Hepatocyte (in vitro differentiated cells): Measurements from ENCODE around the gene CAPN11.

Source experiments
- EZH2 ChIP-seq: fragments of 200-600 bp; sonication (generic); IDR thresholded peaks from 2 replicates; pipeline ENCODE4 v1.6.1; 2016; ENCODE audit warnings: antibody characterized with exemption, mild to moderate bottlenecking, borderline replicate concordance
- EZH2phosphoT487 ChIP-seq: fragments of 200-600 bp; sonication (generic); IDR thresholded peaks from one replicate; pipeline ENCODE4 v1.6.1; 2018; ENCODE audit warnings: antibody characterized with exemption, mild to moderate bottlenecking, low read depth, moderate library complexity; ENCODE audit not compliant: unreplicated experiment, severe bottlenecking
- TF ChIP-seq, protein P1 (sequence below): fragments of 200-600 bp; sonication (generic); IDR thresholded peaks from 2 replicates; pipeline ENCODE4 v1.5.1; 2016; ENCODE audit warnings: antibody characterized with exemption, mild to moderate bottlenecking; ENCODE audit not compliant: poor library complexity

DNA sequence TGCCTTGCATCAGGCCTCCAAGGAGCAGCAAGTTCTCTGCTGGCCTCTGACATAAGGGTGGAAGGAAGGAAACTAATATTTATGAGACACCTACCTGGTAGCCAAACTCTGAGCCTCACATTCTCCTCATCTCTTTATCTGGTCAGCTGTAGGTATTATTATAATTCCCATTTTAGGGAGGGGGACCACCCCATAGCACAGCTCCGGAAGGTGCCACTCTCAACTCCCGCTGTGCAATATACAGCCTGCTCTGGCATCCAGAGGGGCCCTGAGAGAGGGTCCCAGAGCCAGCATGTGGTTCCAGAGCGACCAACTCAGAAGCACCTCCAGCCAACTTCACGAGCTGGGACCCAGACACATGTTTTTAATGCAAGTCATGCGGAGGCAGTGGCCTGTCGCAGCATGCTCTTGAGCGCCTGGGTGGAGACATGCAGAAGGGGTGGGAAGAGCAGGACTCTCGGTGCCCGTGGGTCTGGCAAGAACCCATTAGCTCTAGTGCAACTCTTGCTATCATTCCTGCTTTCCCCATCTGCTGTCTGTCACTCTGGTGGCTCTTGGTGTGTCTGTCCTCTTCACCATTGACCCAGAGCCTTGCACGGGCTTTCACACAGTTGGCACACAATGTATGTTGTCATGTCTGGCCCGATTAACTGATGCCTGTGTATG is 43.2 kb downstream of the CAPN11 start:
- TF ChIP-seq, protein P1, sequence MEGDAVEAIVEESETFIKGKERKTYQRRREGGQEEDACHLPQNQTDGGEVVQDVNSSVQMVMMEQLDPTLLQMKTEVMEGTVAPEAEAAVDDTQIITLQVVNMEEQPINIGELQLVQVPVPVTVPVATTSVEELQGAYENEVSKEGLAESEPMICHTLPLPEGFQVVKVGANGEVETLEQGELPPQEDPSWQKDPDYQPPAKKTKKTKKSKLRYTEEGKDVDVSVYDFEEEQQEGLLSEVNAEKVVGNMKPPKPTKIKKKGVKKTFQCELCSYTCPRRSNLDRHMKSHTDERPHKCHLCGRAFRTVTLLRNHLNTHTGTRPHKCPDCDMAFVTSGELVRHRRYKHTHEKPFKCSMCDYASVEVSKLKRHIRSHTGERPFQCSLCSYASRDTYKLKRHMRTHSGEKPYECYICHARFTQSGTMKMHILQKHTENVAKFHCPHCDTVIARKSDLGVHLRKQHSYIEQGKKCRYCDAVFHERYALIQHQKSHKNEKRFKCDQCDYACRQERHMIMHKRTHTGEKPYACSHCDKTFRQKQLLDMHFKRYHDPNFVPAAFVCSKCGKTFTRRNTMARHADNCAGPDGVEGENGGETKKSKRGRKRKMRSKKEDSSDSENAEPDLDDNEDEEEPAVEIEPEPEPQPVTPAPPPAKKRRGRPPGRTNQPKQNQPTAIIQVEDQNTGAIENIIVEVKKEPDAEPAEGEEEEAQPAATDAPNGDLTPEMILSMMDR, result no peak
- TF ChIP-seq EZH2phosphoT487, result no peak
- no peak for TF ChIP-seq EZH2
